Breast epithelium (tissue), 3 donors: ENCODE results near the gene PSKH1.

Source experiments
- POLR2A ChIP-seq: fragments of 450-650 bp; IDR thresholded peaks from one replicate; pipeline ENCODE4 v1.6.1; 2016; ENCODE audit warnings: antibody characterized with exemption, mild to moderate bottlenecking, moderate library complexity
- POLR2AphosphoS5 ChIP-seq, 3 donors: sonication (generic); formaldehyde crosslinking; IDR thresholded peaks; one replicate each; pipeline ENCODE4 v1.6.1; 2017; ENCODE audit warnings: antibody characterized with exemption in 3 of 3
- TF ChIP-seq, protein P1 (sequence below), 3 donors: fragments of 450-650 bp; IDR thresholded peaks; one replicate each; pipeline ENCODE4 v1.5.1; 2016 to 2017; ENCODE audit warnings: antibody characterized with exemption in 3 of 3, mild to moderate bottlenecking in 3 of 3, moderate library complexity in 3 of 3

DNA sequence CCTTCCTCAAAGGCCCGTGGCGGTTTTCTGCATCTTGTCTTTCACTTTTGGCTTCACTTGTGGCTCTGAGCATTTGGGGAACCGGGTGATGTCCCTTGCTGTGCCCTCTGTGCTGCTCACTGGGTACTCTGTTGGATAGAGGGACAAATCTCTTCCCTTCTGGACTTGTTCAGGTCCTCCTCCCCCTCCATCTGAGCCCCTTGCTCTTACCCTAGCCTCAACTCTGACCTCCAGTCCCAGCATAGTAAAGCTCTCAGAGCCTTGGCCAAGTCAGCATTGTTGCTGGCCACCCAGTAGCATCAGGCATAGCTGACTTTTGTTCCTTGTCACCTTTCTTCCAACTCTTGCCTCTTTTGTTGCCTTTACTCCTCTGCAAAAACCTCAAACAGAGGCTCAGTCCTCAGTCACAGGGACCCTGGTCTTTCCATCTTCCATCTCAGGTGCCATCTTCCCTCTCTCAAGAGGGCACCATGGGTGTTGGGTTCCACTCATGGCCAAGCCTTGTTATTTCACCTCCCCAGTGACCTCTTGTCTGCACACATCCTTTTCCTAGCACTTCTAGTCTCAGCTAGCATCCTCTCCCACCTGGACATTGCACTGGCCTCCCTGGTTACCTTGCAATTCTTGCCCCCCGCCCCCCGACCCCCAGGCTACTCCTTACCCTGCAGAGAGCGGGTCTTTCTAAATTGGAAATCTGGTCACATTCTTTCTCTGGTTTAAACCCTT is 44.0 kb downstream of the PSKH1 start:
- TF ChIP-seq, protein P1, sequence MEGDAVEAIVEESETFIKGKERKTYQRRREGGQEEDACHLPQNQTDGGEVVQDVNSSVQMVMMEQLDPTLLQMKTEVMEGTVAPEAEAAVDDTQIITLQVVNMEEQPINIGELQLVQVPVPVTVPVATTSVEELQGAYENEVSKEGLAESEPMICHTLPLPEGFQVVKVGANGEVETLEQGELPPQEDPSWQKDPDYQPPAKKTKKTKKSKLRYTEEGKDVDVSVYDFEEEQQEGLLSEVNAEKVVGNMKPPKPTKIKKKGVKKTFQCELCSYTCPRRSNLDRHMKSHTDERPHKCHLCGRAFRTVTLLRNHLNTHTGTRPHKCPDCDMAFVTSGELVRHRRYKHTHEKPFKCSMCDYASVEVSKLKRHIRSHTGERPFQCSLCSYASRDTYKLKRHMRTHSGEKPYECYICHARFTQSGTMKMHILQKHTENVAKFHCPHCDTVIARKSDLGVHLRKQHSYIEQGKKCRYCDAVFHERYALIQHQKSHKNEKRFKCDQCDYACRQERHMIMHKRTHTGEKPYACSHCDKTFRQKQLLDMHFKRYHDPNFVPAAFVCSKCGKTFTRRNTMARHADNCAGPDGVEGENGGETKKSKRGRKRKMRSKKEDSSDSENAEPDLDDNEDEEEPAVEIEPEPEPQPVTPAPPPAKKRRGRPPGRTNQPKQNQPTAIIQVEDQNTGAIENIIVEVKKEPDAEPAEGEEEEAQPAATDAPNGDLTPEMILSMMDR (IDR thresholded peaks at IDR 0.05) = no peak
- TF ChIP-seq POLR2AphosphoS5 (IDR thresholded peaks at IDR 0.05) = peak in 1 of 3 donors; percentile 46
- TF ChIP-seq POLR2A = no peak
